ENCODE measurements around the gene ALDOC.
"Not testable (repeated sequence)": the region's sequence is repeated elsewhere in the genome, so short reads cannot be mapped to it uniquely, and the experiment has no call there.

The ALDOC gene

GRCh38 chr17:28576758-28577465 lies at the start of gene ALDOC:
TSS of gene ALDOC (minus strand) at chr17:28576895. CDS start at chr17:28575532, 1,363 bp downstream.
- peak; percentile 73 for DNase-seq (ENCODE audit: low read depth, low spot score)

- DNase-seq (ENCODE audit: low read depth, low spot score) = no peak
Measured at GRCh38 chr17:28624148-28624547, 47.5 kb upstream of the ALDOC start.

- DNase-seq (ENCODE audit: low read depth, low spot score) = no peak
Measured at GRCh38 chr17:28623696-28624095, 47.0 kb upstream of the ALDOC start.

GRCh38 chr17:28622186-28622585 lies 45.5 kb upstream of the ALDOC start:
- no peak for DNase-seq (ENCODE audit: low read depth, low spot score)

GRCh38 chr17:28620010-28620409 lies 43.3 kb upstream of the ALDOC start:
- no peak for DNase-seq (ENCODE audit: low read depth, low spot score)

GRCh38 chr17:28618464-28618863 lies 41.8 kb upstream of the ALDOC start:
- no peak for DNase-seq (ENCODE audit: low read depth, low spot score)

GRCh38 chr17:28616281-28616680 lies 39.6 kb upstream of the ALDOC start:
- DNase-seq (ENCODE audit: low read depth, low spot score) = no peak

GRCh38 chr17:28615260-28615940 lies 38.7 kb upstream of the ALDOC start:
- DNase-seq (ENCODE audit: low read depth, low spot score) = no peak

- DNase-seq (ENCODE audit: low read depth, low spot score) = no peak
Measured at GRCh38 chr17:28613931-28614381, 37.3 kb upstream of the ALDOC start, which contains the start of gene RSKR. TSS of gene RSKR (minus strand) at chr17:28614185. CDS start at chr17:28614161, 24 bp downstream.

GRCh38 chr17:28612936-28613872 lies 36.5 kb upstream of the ALDOC start:
- peak; percentile 18 for DNase-seq (ENCODE audit: low read depth, low spot score)

- DNase-seq (ENCODE audit: low read depth, low spot score) = no peak
Measured at GRCh38 chr17:28612531-28612930, 35.8 kb upstream of the ALDOC start.

GRCh38 chr17:28610376-28610775 lies 33.7 kb upstream of the ALDOC start:
- no peak for DNase-seq (ENCODE audit: low read depth, low spot score)

- not testable (repeated sequence) for DNase-seq (ENCODE audit: low read depth, low spot score)
Measured at GRCh38 chr17:28604031-28604430, 27.3 kb upstream of the ALDOC start.

- peak; percentile 26 for DNase-seq (ENCODE audit: low read depth, low spot score)
Measured at GRCh38 chr17:28599311-28600184, 22.9 kb upstream of the ALDOC start.

GRCh38 chr17:28598799-28599310 lies 22.2 kb upstream of the ALDOC start, which contains the start of gene SPAG5:
TSS of gene SPAG5 (minus strand) at chr17:28599025. CDS start at chr17:28598946, 79 bp downstream.
- DNase-seq (ENCODE audit: low read depth, low spot score) = peak; percentile 70

GRCh38 chr17:28598389-28598788 lies 21.7 kb upstream of the ALDOC start:
- DNase-seq (ENCODE audit: low read depth, low spot score) = no peak

GRCh38 chr17:28597606-28598383 lies 21.1 kb upstream of the ALDOC start:
- DNase-seq (ENCODE audit: low read depth, low spot score) = no peak

- no peak for DNase-seq (ENCODE audit: low read depth, low spot score)
Measured at GRCh38 chr17:28592260-28592659, 15.6 kb upstream of the ALDOC start.

- DNase-seq (ENCODE audit: low read depth, low spot score) = no peak
Measured at GRCh38 chr17:28585851-28586250, 9.2 kb upstream of the ALDOC start.

- DNase-seq (ENCODE audit: low read depth, low spot score) = no peak
Measured at GRCh38 chr17:28584434-28584833, 7.7 kb upstream of the ALDOC start.
